Pancreas (tissue), 10 donors: ENCODE data around the gene PPP1R37. TPM values are rescaled to one million over a fixed set of nuclear protein-coding genes. Genes with fewer than 3 reads are reported as not detected.

Experiments
- ATAC-seq, 4 donors: fragments of 200-7000 bp; cut with Tn5 transposase; one replicate each; pipeline versions ENCODE4 v1.8.0 to v1.9.1; 2020; ENCODE audit warnings: mild to moderate bottlenecking in 4 of 4, moderate library complexity in 4 of 4
- DNase-seq, 6 donors: peaks; one replicate each; pipeline ENCODE4 v3.0.0-alpha.2; 2020
- FAIRE-seq: peaks from 2 replicates; lab custom pipeline; 2012; peaks lifted over from hg19 to GRCh38; lab: Jason Lieb, UNC
- H3K27ac ChIP-seq, 4 donors: fragments of 200-600 bp; sonication (generic); 1 replicate in 3 of 4; 2 replicates in 1 of 4; pipeline versions ENCODE4 v1.5.0 to v1.8.0; 2020
- H3K27me3 ChIP-seq, 4 donors: fragments of 200-600 bp; one replicate each; pipeline ENCODE4 v1.8.0; 2021
- H3K36me3 ChIP-seq, 3 donors: fragments of 200-600 bp; sonication (generic) in 1 of 3; one replicate each; pipeline versions ENCODE4 v1.5.0 to v1.8.0; 2020 to 2021
- H3K4me1 ChIP-seq, 3 donors: fragments of 200-600 bp; one replicate each; pipeline ENCODE4 v1.8.0; 2021
- H3K4me3 ChIP-seq, 4 donors: fragments of 200-600 bp; sonication (generic) in 2 of 4; one replicate each; pipeline versions ENCODE4 v1.5.0 to v1.8.0; 2020 to 2021
- H3K9me3 ChIP-seq, 4 donors: fragments of 200-600 bp; one replicate each; pipeline ENCODE4 v1.8.0; 2021
- WGBS, 2 donors: extraction: QIAGEN DNeasy Blood & Tissue Kit; methylation state at CpG; one replicate each; pipeline ENCODE4 v1.1.7; 2013; 5-methylcytosine and 5-hydroxymethylcytosine counted together
- intact Hi-C, 3 donors: fragments of 100-400 bp; cut with DNase I; formaldehyde crosslinking; loops; one replicate each; pipeline versions ENCODE4 v1.11.1 to v1.14.2; 2022
- polyA plus RNA-seq, 2 donors: library from polyadenylated mRNA; stranded (reverse); fragments of 200-250 nt; gene quantifications; one replicate each; pipeline ENCODE4 v1.2.3, GENCODE V29; 2013
- total RNA-seq, 6 donors: library from RNA; stranded (reverse); fragmentation: NEBNext Ultra II Directional in 4 of 6; extraction: Animal tissue kit (Norgen Biotek cat#: 25700) in 4 of 6; gene quantifications; one replicate each; pipeline versions ENCODE4 v1.2.1 to v1.2.4, GENCODE V29; 2021 to 2023
- TF ChIP-seq, protein P1 (sequence below), 4 donors: fragments of 200-600 bp; sonication (generic) in 3 of 4; IDR thresholded peaks; one replicate each; pipeline versions ENCODE4 v1.5.0 to v1.8.0; 2021; ENCODE audit warnings: antibody characterized with exemption in 4 of 4
- donor health status: healthy with polysubstance abuse.
- donor health status: DM: no; HTN: no; CAD: no; lungs with moderate emphysema.
- donor health status: DM: no; HTN: no; CAD: no.
- donor health status: control.
- donor health status: control.
- donor health status: Bipolar disorder and iron deficiency.
- donor health status: DM: yes; HTN: yes; CAD: no.
- donor health status: DM: no; HTN: no; CAD: no.
- donor health status: DM: no; HTN: no; CAD: no.
- donor health status: DM: yes; HTN: yes; CAD: no.

PPP1R37 gene
- total and polyA plus RNA-seq, 8 donors, result 13.0 to 57.4 (median 15.3) TPM

DNA sequence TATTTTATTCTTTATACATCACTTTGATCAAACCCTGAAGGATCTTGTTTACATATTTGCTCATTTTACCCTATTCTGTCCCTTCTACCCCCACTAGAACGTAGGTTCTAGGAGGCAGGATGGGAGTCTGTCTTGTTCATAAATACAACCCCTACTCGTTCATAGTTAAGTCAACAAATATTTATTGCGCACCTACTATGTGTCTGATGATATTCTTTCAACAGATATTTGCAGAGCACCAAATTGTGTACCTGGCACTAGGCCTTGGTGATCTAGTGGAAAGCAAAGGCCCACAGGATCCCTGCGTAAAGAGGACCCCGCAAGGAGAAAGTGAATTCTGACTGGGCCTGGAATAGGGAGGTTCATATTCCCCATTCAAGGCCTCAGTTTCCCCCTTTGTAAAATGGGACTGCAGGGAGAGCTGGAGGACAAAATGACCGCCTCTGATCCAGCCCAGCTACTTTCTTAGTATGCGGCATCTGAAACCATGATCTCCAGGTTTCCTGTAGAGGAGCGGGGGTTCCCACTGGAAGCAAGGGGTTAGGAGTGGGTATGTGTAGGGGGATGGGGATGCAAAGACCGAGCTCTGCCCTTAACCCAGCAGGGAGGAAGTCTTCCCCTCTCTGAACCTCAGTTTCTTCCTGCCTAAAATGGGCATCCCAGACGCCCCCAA is 14.5 kb upstream of the PPP1R37 start:
- Histone ChIP-seq H3K27me3 (no peaks in the 10 kb centered on the region), H3K4me1 (peaks cover 0 to 15% (median 11%) of the 10 kb centered on the region in 3 donors), H3K36me3 (no peaks in the 10 kb centered on the region), H3K9me3 (no peaks in the 10 kb centered on the region), H3K27ac (no peak overlapping the region), H3K4me3 (peak overlapping the region; percentile 51 to 99 (median 78))
- no peak for FAIRE-seq
- TF ChIP-seq, protein P1, sequence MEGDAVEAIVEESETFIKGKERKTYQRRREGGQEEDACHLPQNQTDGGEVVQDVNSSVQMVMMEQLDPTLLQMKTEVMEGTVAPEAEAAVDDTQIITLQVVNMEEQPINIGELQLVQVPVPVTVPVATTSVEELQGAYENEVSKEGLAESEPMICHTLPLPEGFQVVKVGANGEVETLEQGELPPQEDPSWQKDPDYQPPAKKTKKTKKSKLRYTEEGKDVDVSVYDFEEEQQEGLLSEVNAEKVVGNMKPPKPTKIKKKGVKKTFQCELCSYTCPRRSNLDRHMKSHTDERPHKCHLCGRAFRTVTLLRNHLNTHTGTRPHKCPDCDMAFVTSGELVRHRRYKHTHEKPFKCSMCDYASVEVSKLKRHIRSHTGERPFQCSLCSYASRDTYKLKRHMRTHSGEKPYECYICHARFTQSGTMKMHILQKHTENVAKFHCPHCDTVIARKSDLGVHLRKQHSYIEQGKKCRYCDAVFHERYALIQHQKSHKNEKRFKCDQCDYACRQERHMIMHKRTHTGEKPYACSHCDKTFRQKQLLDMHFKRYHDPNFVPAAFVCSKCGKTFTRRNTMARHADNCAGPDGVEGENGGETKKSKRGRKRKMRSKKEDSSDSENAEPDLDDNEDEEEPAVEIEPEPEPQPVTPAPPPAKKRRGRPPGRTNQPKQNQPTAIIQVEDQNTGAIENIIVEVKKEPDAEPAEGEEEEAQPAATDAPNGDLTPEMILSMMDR (IDR thresholded peaks at IDR 0.05), result no peak
- DNase-seq, result no peak
- peak in 2 of 4 donors; percentile 2 to 7 for ATAC-seq
- WGBS, 2 donors, result 46 to 50% methylated on average over 9 to 10 of the region's 10 CpGs
- intact Hi-C loops, result no loop called here

GRCh38 chr19:45079063-45079910 is 13.7 kb upstream of the PPP1R37 start, which contains the start of gene GEMIN7:
TSS of gene GEMIN7 (plus strand) at chr19:45079260. CDS start at chr19:45090115, 10,855 bp downstream.
- Histone ChIP-seq H3K9me3 (no peaks in the 10 kb centered on the region), H3K4me3 (peak within 1 kb of the TSS; percentile 51 to 99 (median 78)), H3K27me3 (no peaks in the 10 kb centered on the region), H3K27ac (peak within 1 kb of the TSS in 2 of 4 donors; percentile 51 to 57), H3K4me1 (peaks cover 0 to 15% (median 11%) of the 10 kb centered on the region in 3 donors), H3K36me3 (no peaks in the 10 kb centered on the region)
- FAIRE-seq (no peak), ATAC-seq (peak; percentile 83 to 92 (median 89)), DNase-seq (peak; percentile 64 to 93 (median 80))
- intact Hi-C loops, result no loop called here
- TF ChIP-seq, protein P1 (IDR thresholded peaks at IDR 0.05), result no peak
- 0% methylated on average over 48 to 61 of the region's 61 CpGs for WGBS, 2 donors

- H3K27ac ChIP-seq, result no peak overlapping the region
- DNase-seq, result no peak
- peaks cover 0 to 15% (median 11%) of the 10 kb centered on the region in 3 donors for H3K4me1 ChIP-seq
- WGBS, 2 donors, result 3 to 5% methylated on average over 6 of the region's 6 CpGs
- H3K4me3 ChIP-seq, result peak overlapping the region; percentile 51 to 99 (median 78)
- H3K36me3 ChIP-seq, result no peaks in the 10 kb centered on the region
- intact Hi-C loops, result no loop called here
- H3K9me3 ChIP-seq, result no peaks in the 10 kb centered on the region
- no peak for ATAC-seq
- H3K27me3 ChIP-seq, result no peaks in the 10 kb centered on the region
- FAIRE-seq, result no peak
- TF ChIP-seq, protein P1 (IDR thresholded peaks at IDR 0.05), result no peak
Measured at GRCh38 chr19:45079911-45080370, 13.0 kb upstream of the PPP1R37 start.

GRCh38 chr19:45082170-45082569 is 10.8 kb upstream of the PPP1R37 start:
- Histone ChIP-seq H3K27ac (no peak overlapping the region), H3K4me3 (no peak overlapping the region), H3K36me3 (no peaks in the 10 kb centered on the region), H3K9me3 (no peaks in the 10 kb centered on the region), H3K4me1 (peaks cover 0 to 8% (median 8%) of the 10 kb centered on the region in 3 donors), H3K27me3 (no peaks in the 10 kb centered on the region)
- TF ChIP-seq, protein P1 (IDR thresholded peaks at IDR 0.05), result no peak
- intact Hi-C loops, result no loop called here
- DNase-seq, result no peak
- FAIRE-seq, result no peak
- 90 to 94% methylated on average over 5 of the region's 5 CpGs for WGBS, 2 donors
- ATAC-seq, result no peak
